ENCODE results near the gene PSENEN.

The PSENEN gene

DNA sequence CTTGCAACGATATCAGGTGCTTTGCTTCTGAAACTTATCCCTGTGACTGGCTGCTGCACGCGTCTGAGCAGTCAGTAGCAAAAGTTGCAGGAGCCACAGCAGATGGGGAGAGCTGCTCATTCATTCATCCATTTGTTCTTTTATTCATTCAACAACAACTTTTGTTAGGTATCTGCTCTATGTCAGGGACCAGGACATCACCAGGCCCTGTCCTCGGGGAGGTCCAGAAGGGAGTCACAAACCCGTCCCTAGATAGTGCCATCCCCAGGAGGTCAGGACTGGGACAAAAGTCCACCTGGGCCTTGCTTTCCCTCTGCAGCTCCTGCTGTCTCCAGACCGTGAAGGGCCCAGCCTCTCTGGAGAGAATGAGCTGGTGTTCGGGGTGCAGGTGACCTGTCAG lies 32.5 kb downstream of the PSENEN start:
- TF ChIP-seq, protein P1, sequence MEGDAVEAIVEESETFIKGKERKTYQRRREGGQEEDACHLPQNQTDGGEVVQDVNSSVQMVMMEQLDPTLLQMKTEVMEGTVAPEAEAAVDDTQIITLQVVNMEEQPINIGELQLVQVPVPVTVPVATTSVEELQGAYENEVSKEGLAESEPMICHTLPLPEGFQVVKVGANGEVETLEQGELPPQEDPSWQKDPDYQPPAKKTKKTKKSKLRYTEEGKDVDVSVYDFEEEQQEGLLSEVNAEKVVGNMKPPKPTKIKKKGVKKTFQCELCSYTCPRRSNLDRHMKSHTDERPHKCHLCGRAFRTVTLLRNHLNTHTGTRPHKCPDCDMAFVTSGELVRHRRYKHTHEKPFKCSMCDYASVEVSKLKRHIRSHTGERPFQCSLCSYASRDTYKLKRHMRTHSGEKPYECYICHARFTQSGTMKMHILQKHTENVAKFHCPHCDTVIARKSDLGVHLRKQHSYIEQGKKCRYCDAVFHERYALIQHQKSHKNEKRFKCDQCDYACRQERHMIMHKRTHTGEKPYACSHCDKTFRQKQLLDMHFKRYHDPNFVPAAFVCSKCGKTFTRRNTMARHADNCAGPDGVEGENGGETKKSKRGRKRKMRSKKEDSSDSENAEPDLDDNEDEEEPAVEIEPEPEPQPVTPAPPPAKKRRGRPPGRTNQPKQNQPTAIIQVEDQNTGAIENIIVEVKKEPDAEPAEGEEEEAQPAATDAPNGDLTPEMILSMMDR (IDR thresholded peaks at IDR 0.05; ENCODE audit: low read depth, low read length), result no peak
- DNase-seq (ENCODE audit: extremely low read depth, low read depth), result no peak

DNA sequence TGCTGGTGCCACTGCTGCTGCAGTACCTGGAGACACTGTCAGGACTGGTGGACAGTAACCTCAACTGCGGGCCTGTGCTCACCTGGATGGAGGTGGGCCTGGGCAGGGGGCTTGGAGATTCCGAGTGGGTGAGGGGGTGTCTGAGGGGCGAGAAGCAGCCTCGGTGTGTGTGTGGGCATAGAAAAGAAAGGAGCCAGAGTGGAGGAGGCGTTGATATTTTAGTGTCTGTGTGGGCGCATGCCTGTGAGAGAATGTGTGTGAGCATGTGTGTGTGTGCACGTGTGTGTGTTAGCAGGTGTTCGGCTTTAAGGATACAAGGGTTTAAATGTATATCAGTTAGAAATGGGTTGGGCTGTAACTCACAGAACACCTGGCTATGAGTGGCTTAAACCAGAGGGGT lies 33.6 kb downstream of the PSENEN start:
- TF ChIP-seq, protein P1 (IDR thresholded peaks at IDR 0.05; ENCODE audit: low read depth, low read length), result no peak
- DNase-seq (ENCODE audit: extremely low read depth, low read depth), result no peak

DNA sequence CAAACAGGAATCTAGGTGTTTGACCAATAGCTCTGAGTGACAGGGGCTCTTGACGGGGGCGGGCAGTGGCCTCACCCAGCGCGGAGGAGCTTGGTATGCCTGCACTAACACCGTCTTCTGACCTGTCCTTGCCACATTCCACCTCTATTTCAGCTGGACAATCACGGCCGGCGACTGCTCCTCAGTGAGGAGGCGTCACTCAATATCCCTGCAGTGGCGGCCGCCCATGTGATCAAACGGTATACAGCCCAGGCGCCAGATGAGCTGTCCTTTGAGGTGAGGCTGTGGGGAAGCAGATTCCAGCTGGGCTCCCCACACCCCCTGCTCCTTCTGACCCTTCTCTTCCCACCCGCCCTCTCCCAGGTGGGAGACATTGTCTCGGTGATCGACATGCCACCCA lies 34.6 kb downstream of the PSENEN start:
- TF ChIP-seq, protein P1 (IDR thresholded peaks at IDR 0.05; ENCODE audit: low read depth, low read length), result no peak
- DNase-seq (ENCODE audit: extremely low read depth, low read depth), result no peak

GRCh38 chr19:35780717-35781116 lies 35.3 kb downstream of the PSENEN start:
- TF ChIP-seq, protein P1 (IDR thresholded peaks at IDR 0.05; ENCODE audit: low read depth, low read length), result no peak
- DNase-seq (ENCODE audit: extremely low read depth, low read depth), result no peak

DNA sequence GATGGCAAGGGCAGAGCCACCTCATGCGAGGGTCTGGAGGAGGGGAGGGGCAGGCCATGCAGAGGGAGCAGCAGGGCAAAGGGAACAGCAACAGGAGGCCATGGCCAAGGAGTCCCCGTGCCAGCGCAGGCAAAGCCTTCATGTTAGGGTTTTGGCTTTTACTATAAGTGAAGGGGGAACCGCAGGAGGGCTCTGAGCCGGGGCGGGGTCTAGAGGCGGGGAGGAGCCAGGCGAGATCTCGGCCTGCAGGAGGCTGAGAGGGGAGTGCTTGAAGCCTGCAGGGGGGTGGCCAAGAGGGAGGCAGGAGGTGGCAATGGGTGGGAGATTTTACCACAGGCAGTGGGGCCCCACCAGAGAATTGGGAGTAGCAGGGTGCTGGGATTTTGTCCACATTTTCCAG lies 36.2 kb downstream of the PSENEN start:
- no peak for DNase-seq (ENCODE audit: extremely low read depth, low read depth)
- TF ChIP-seq, protein P1 (IDR thresholded peaks at IDR 0.05; ENCODE audit: low read depth, low read length), result no peak

DNA sequence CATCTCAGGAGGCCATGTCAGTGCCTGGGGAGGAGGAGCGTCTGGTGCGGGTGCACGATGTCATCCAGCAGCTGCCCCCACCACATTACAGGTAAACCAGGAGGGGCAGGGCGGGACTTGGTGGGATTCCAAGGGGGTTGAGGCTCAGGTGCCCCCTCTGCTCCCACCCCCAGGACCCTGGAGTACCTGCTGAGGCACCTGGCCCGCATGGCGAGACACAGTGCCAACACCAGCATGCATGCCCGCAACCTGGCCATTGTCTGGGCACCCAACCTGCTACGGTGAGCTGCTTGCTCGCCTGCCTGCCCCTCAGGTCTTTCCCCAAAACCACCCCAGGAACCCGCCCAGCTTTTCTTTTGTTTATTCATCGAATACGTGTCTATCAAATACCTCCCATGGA lies 37.1 kb downstream of the PSENEN start:
- TF ChIP-seq, protein P1 (IDR thresholded peaks at IDR 0.05; ENCODE audit: low read depth, low read length), result no peak
- no peak for DNase-seq (ENCODE audit: extremely low read depth, low read depth)

- TF ChIP-seq, protein P1 (IDR thresholded peaks at IDR 0.05; ENCODE audit: low read depth, low read length), result no peak
- DNase-seq (ENCODE audit: extremely low read depth, low read depth), result no peak
Observed at GRCh38 chr19:35783469-35784434, 38.3 kb downstream of the PSENEN start.
